IgD-negative memory B cell (primary cell): ENCODE results near the gene PBX3. TPM values are rescaled to one million over a fixed set of nuclear protein-coding genes. Genes with fewer than 3 reads are reported as not detected.

Source experiments
- H3K27ac Mint-ChIP-seq, 3 donors: one replicate each; pipeline ENCODE4 v1.8.0; 2020 to 2022; ENCODE audit warnings: mild to moderate bottlenecking in 3 of 3, mixed read lengths in 3 of 3, moderate library complexity in 1 of 3
- H3K27me3 Mint-ChIP-seq: one replicate; pipeline ENCODE4 v1.8.0; 2021; ENCODE audit warnings: mixed read lengths
- H3K36me3 Mint-ChIP-seq: one replicate; pipeline ENCODE4 v1.8.0; 2020; ENCODE audit warnings: mild to moderate bottlenecking, mixed read lengths
- H3K4me1 Mint-ChIP-seq, 3 donors: one replicate each; pipeline ENCODE4 v1.8.0; 2020 to 2022; ENCODE audit warnings: mixed read lengths in 3 of 3, mild to moderate bottlenecking in 1 of 3
- H3K4me3 Mint-ChIP-seq, 4 donors: one replicate each; pipeline ENCODE4 v1.8.0; 2020 to 2022; ENCODE audit warnings: mild to moderate bottlenecking in 4 of 4, mixed read lengths in 4 of 4, moderate library complexity in 3 of 4
- H3K9me3 Mint-ChIP-seq, 3 donors: one replicate each; pipeline ENCODE4 v1.8.0; 2020 to 2021; ENCODE audit warnings: mixed read lengths in 3 of 3, mild to moderate bottlenecking in 1 of 3
- polyA plus RNA-seq: library from polyadenylated mRNA; unstranded; fragments of 300-500 nt; fragmentation: Illumina TruSeq; gene quantifications from one replicate; pipeline ENCODE4 v1.2.3, GENCODE V29; 2021

The PBX3 gene
- polyA plus RNA-seq, 1 donor from 2014 or later: 7.2 TPM

DNA sequence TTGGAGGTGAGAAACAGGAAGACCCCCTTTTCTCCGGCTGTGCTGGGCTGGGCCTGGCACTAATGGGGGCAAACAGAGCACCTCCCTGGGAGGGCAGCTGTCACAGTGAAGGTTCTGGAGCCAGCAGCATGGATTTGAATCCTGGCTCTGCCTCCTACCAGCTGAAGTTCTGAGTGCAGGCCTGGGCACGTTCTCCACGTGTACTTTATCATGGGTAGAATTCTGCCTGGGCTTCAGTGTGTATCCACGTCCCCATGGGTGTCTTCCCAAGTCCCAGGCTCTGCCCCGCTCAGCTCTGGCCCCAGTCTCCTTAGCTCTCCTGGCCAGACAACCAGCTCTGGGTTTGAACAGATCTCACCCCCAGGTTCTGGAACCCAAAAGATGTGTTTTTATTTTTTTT, 223.2 kb downstream of the PBX3 start:
- Mint-ChIP-seq H3K9me3 (peaks cover 0 to 2% (median 2%) of the 10 kb centered on the region in 3 donors), H3K27me3 (no peaks in the 10 kb centered on the region), H3K27ac (no peak overlapping the region), H3K36me3 (peaks cover 2% of the 10 kb centered on the region), H3K4me3 (no peak overlapping the region), H3K4me1 (peaks cover 0 to 6% (median 3%) of the 10 kb centered on the region in 3 donors)

DNA sequence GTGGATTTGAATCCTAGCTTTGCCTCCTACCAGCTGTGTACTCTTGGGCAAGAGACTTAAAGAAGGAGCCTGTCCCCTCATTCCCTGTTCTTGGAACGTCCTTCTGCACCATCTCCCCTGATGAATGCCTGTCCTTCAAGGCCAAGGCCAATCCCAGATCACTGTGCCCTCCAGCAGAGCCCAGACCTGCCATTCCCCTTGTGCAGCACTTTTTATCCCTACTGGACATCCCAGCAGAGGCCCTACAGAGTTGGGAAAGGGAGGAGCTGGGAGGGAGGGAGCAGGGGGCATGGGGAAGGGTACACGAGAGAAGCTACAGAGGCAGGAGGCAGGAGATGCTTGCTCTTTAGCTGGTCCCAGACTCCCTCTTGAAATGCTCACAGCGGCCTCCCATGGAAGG, 223.9 kb downstream of the PBX3 start:
- Mint-ChIP-seq H3K36me3 (peaks cover 5% of the 10 kb centered on the region), H3K9me3 (peaks cover 2 to 4% (median 3%) of the 10 kb centered on the region in 3 donors), H3K27me3 (peaks cover 2% of the 10 kb centered on the region), H3K4me1 (peaks cover 0 to 6% (median 3%) of the 10 kb centered on the region in 3 donors), H3K4me3 (no peak overlapping the region), H3K27ac (no peak overlapping the region)

DNA sequence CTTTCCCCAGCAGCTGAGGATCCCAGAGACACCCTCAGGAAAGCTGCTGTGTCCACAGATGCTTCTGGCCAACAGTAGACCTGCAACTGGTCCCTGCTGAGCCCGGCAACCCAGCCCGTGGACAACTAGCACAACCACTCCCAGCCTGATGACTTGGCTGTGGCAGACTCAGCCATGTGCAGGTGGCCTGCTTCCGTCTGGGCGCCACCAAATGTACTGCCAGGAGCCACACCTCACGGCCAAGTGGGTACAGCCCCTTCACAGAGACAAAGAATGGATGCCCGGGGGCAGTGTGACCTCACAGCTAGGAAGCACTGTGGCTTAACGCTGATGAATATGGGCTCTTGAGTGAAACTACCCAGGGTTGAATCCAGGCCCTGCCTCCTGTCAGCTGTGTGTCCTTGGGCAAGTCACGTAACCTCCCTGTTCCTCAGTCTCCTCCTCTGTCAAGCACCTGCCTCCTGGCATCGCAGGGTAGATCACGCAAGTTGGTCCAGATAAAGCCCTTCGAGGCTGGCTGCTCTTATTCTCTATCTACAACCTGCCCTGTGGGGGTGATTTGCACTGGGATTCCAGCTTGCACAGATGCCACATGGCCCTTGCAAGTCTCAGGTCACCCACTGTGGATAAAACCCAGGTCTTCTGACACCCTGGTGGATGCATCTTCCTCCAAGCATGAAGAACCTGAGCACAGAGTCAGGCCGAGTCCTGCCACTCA, 225.0 kb downstream of the PBX3 start:
- Mint-ChIP-seq H3K27ac (no peak overlapping the region), H3K4me1 (peaks cover 0 to 6% (median 0%) of the 10 kb centered on the region in 3 donors), H3K4me3 (no peak overlapping the region)

DNA sequence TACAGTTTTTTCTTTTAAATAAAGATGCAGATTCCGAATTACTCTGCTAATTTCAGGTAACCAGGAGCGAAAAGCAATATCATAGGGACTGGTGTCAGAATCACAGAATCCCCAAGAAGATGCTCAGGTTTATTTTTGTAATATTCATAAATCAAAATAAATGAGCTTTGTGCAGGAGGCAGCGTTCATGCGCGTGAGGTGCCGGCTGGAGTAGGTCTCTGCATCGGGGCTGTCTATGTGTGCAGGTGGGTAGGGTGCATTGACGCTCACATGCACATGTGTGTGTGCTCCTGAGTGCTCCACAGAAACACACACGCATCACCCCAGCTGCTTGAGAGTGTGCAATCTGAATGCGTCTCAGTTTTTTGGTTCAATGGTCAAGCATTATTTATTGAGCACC, 226.4 kb downstream of the PBX3 start:
- no peak overlapping the region for H3K4me3 Mint-ChIP-seq
- peaks cover 6% of the 10 kb centered on the region for H3K36me3 Mint-ChIP-seq
- H3K4me1 Mint-ChIP-seq: peaks cover 0 to 5% (median 0%) of the 10 kb centered on the region in 3 donors
- H3K9me3 Mint-ChIP-seq: peaks cover 4 to 9% (median 5%) of the 10 kb centered on the region in 3 donors
- no peak overlapping the region for H3K27ac Mint-ChIP-seq
- H3K27me3 Mint-ChIP-seq: peaks cover 2% of the 10 kb centered on the region

More for the DNA sequence above, 225.0 kb downstream of the PBX3 start:
- Mint-ChIP-seq H3K36me3 (peaks cover 6% of the 10 kb centered on the region), H3K27me3 (peaks cover 2% of the 10 kb centered on the region), H3K9me3 (peaks cover 4 to 6% (median 4%) of the 10 kb centered on the region in 3 donors)

DNA sequence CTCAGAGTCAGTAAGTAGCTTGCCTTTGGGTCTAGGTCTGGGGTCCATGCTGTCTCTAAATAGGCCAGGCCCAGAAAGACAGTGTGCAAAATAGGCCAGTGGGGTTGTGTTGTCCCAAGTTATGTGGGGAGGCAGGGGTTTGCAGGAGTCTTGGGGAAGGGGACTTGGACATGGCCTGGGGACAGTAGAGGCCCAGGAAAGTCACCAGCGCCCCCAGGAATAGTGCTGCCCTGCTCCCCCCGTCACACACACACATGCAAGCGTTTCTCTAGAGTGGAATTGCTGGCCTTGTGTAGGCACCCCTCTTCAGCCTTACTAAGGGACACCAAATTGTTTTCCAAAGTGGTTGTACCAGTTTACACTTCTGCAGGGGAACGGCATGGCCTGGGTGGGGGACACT, 227.5 kb downstream of the PBX3 start:
- Mint-ChIP-seq H3K36me3 (peaks cover 6% of the 10 kb centered on the region), H3K27me3 (peaks cover 5% of the 10 kb centered on the region), H3K27ac (no peak overlapping the region), H3K9me3 (peaks cover 10 to 15% (median 13%) of the 10 kb centered on the region in 3 donors), H3K4me3 (no peak overlapping the region), H3K4me1 (no peaks in the 10 kb centered on the region)

DNA sequence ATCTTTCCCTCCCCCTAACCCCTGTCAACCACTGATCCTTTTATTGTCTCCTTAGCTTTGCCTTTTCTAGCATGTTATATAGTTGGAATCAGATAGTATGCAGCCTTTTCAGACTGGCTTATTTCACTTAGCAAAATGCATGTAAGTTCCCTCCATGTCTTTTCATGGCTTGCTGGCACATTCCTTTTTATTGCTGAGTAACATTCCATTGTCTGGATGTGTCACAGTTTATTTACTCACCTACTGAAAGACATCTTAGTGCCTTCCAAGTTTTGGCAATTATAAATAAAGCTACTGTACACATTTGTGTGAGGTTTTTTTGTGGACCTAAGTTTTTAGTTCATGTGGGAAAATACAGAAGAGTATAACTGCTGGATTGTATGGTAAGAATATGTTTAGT, 230.1 kb downstream of the PBX3 start:
- Mint-ChIP-seq H3K4me1 (no peaks in the 10 kb centered on the region), H3K36me3 (peaks cover 6% of the 10 kb centered on the region), H3K27me3 (peaks cover 5% of the 10 kb centered on the region), H3K4me3 (no peak overlapping the region), H3K9me3 (peaks cover 15 to 24% (median 21%) of the 10 kb centered on the region in 3 donors), H3K27ac (no peak overlapping the region)

DNA sequence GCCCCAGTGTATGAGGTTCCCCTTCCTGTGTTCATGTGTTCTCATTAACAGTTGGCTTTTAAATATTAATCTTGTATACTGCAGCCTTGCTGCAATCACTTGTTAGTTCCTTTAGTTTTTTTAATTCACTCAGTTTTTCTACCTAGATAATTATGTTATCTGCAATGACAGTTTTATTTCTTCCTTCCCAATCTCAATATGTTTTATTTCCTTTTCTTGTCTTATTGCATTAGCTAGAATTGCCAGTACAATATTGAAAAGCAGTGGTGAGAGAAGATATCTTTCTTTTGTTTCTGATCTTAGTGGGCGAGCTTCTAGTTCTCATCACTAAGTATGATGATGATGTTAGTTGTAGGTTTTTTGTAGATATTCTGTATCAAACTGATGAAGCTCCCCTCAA, 232.2 kb downstream of the PBX3 start:
- peaks cover 6% of the 10 kb centered on the region for H3K36me3 Mint-ChIP-seq
- H3K27me3 Mint-ChIP-seq: peaks cover 8% of the 10 kb centered on the region
- no peaks in the 10 kb centered on the region for H3K4me1 Mint-ChIP-seq
- no peak overlapping the region for H3K4me3 Mint-ChIP-seq
- peaks cover 15 to 24% (median 21%) of the 10 kb centered on the region in 3 donors for H3K9me3 Mint-ChIP-seq
- no peak overlapping the region for H3K27ac Mint-ChIP-seq

DNA sequence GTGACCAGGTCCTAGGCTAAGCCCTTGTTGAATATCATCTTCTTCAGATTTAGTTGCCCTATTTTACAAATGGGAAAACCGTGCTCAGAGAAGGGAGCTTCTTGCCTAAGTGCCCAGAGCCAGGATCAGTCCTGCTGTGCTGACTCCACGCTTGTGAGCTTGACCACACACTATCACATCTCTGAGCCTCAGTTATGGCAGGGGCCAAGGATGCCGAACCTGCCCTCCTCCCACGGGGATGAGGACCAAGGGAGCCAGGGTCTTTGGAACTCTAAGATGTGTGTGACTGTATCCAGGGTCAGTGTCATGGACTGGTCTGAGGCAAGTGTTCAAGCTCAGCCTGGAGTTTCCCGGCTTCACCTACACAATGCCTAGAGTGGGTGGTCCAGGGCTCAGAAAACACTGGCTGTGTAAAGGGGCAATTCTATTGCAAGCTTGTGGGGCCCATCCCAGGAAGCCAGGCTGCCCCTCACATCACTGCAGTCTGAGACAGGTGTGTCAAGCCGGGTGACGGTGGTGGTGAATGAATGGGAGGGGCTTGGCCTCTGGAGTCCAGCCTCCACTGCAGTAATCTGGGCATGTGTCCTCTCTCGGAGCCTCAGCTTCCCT, 235.7 kb downstream of the PBX3 start:
- Mint-ChIP-seq H3K9me3 (peaks cover 10 to 21% (median 15%) of the 10 kb centered on the region in 3 donors), H3K4me3 (peak overlapping the region in 1 of 4 donors; percentile 12), H3K27ac (peak overlapping the region in 1 of 3 donors; percentile 23), H3K27me3 (peaks cover 6% of the 10 kb centered on the region), H3K36me3 (no peaks in the 10 kb centered on the region), H3K4me1 (no peaks in the 10 kb centered on the region)

DNA sequence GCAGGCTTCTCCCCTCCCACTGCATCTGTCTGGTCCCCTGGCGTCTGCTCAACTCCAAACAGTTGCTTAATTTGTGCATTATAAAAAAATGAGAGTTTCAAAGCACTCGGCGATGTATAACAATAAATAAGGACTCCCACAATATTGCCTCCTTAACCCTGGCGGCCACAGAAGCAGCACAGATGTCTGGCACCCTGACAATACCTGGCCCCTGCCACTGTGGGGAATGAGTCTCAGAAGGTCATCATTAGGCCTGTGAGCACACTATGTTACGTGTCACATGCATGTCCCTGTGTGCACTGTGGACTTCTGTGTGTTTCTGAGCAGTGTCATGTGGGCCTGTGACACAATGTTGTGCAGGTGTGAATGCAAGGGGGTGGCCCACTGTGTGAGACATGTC, 236.5 kb downstream of the PBX3 start:
- no peak overlapping the region for H3K27ac Mint-ChIP-seq
- H3K4me3 Mint-ChIP-seq: no peak overlapping the region
- no peaks in the 10 kb centered on the region for H3K4me1 Mint-ChIP-seq
- H3K27me3 Mint-ChIP-seq: peaks cover 5% of the 10 kb centered on the region
- peaks cover 10 to 18% (median 11%) of the 10 kb centered on the region in 3 donors for H3K9me3 Mint-ChIP-seq
- no peaks in the 10 kb centered on the region for H3K36me3 Mint-ChIP-seq

DNA sequence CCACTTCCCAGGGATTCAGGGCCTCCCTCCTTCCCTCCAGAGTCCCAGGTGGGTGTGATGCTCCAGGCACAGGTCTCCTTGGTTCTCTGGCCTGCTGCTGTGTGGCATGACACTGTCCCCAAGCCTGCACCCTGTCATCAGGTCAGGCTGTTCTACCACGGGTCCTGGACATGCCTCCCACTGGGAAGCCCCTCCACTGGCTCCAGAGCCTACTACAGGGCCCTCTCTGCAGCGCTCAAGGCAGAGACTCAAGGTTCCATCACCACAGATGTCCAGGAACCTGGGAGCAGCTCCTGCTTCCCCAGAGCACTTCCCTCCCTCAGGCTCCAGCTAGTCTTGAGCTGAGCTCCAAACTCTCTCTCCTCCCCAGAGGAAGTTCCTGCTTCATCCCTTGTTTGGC, 237.3 kb downstream of the PBX3 start:
- Mint-ChIP-seq H3K4me1 (no peaks in the 10 kb centered on the region), H3K9me3 (peaks cover 7 to 14% (median 9%) of the 10 kb centered on the region in 3 donors), H3K27ac (no peak overlapping the region), H3K27me3 (peaks cover 3% of the 10 kb centered on the region), H3K4me3 (no peak overlapping the region), H3K36me3 (no peaks in the 10 kb centered on the region)

DNA sequence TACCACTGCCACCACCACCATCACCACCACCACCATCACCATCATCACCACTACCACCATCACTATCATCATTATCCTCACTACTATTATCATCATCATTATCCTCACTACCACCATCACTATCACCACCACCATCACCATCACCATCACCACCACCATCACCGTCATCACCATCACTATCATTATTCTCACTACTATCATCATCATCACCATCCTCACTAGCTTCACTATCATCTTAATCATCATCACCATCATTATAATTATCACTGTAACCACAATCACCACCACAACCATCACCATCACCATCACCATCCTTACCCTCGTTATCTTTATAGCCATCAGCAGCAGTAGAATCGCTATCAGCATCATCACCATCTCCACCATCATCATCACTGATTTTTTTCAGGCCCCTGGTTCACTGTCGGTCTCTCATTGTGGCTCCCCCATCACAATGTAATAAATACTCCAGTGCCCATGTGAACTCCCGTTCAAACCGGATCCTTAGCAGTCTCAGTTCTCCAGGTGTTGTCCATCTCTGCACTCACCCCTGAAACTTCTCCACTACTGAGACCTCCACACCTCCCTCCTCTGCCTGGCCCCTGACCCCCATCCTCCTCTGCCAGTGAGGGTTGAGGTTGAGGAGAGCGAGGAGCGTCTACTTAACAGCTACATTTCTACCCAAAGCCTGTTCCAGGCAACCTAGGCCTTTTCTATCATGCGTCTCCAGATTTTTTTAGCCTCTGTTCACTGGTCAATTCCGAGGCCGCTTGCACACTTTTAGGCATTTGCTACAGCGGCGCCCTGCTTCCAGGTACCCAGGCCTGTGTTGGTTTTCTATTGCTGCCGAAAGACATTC, 238.2 kb downstream of the PBX3 start:
- Mint-ChIP-seq H3K4me1 (no peaks in the 10 kb centered on the region), H3K9me3 (peaks cover 0 to 6% (median 3%) of the 10 kb centered on the region in 3 donors), H3K27ac (peak overlapping the region in 1 of 3 donors; percentile 60), H3K4me3 (no peak overlapping the region), H3K27me3 (peaks cover 3% of the 10 kb centered on the region), H3K36me3 (no peaks in the 10 kb centered on the region)

DNA sequence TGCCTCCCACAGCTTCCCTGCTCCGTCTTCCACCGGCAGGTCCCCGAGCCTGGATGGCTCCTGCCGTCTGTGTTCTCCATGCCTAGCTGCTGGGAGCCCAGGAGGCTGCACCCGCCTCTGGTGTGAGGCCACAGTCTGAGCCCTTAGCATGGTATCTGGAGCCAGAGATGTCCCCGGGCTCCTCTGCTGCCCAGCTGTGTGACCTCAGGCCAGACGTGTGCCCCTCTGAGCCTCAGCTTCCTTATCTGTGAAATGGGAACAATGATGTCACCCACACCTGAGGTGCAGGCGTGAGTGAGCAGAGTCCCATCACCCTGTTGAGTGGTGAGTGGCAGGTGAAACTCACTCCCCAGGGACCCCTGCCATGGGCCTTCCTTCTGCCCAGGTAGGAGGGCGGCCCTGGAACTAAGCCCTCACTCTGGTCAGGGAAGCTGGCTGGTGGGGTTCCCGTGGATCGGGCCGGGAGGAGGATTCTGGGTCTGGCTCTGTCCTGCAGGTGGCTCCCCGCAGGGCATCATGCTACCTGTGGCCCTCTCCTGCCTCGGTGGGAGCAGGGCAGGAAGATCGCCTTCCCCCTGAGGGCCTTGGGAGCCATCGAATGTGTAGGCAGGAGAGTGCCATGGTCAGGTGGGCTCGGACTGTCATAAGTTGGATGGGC, 239.0 kb downstream of the PBX3 start:
- H3K4me3 Mint-ChIP-seq: no peak overlapping the region
- H3K4me1 Mint-ChIP-seq: peaks cover 0 to 2% (median 0%) of the 10 kb centered on the region in 3 donors
- peaks cover 3% of the 10 kb centered on the region for H3K27me3 Mint-ChIP-seq
- H3K9me3 Mint-ChIP-seq: peaks cover 0 to 1% (median under 1%) of the 10 kb centered on the region in 3 donors
- H3K36me3 Mint-ChIP-seq: no peaks in the 10 kb centered on the region
- H3K27ac Mint-ChIP-seq: peak overlapping the region in 1 of 3 donors; percentile 60

DNA sequence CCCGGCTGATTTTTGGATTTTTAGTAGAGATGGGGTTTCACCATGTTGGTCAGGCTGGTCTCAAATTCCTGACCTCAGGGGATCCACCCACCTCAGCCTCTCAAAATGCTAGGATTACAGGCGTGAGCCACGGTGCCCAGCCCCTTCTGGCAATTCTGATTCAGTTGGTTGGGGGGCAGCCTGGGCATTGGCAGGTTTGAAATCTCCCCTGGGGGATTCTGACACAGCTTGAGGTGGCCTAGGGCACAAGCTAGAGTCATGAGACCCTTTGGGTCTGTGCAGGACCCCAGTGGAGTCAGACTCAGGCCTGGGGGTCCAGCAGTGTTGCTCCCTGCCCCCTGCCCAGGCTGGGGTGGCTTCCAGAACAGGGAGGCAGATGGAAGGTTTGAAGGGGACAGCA, 239.8 kb downstream of the PBX3 start:
- Mint-ChIP-seq H3K9me3 (no peaks in the 10 kb centered on the region), H3K27ac (no peak overlapping the region), H3K27me3 (peaks cover 3% of the 10 kb centered on the region), H3K4me1 (peaks cover 0 to 2% (median 0%) of the 10 kb centered on the region in 3 donors), H3K36me3 (no peaks in the 10 kb centered on the region), H3K4me3 (no peak overlapping the region)

DNA sequence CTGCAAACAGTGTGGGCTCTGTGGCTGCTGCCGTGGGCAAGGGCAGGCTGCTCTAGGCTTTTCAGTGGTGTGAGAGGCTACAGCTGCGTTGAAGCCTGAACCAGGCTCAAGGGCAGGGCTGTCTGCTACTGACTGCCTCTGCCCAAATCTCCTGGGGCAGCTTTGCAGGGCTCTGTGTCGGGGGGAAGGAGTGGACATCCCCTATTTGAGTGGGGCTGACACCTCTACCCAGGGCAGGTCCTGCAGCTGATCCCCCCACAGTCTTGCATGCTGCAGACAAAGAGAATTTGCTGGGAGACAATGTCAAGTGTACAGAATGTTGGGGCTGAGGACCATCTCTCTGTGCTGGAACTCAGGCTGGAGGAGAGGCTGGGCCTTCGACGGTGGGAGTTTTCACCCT, 240.2 kb downstream of the PBX3 start:
- Mint-ChIP-seq H3K4me1 (peaks cover 0 to 2% (median 0%) of the 10 kb centered on the region in 3 donors), H3K9me3 (no peaks in the 10 kb centered on the region), H3K4me3 (no peak overlapping the region), H3K27me3 (peaks cover 3% of the 10 kb centered on the region), H3K36me3 (no peaks in the 10 kb centered on the region), H3K27ac (no peak overlapping the region)
